ENCODE results near the gene CD58.

CD58 gene

GRCh38 chr1:116510361-116510760 lies 60.5 kb downstream of the CD58 start:
- DNase-seq (ENCODE audit: low read depth in 2 of 2) = no peak

GRCh38 chr1:116508984-116509980 lies 61.5 kb downstream of the CD58 start:
- no peak for DNase-seq (ENCODE audit: low read depth in 2 of 2)

GRCh38 chr1:116508085-116508983 lies 62.5 kb downstream of the CD58 start:
- DNase-seq (ENCODE audit: low read depth in 2 of 2) = no peak

GRCh38 chr1:116507631-116508030 lies 63.2 kb downstream of the CD58 start:
- no peak for DNase-seq (ENCODE audit: low read depth in 2 of 2)

- no peak for DNase-seq (ENCODE audit: low read depth in 2 of 2)
Measured at GRCh38 chr1:116506132-116507004, 64.5 kb downstream of the CD58 start.

GRCh38 chr1:116504308-116505156 lies 66.3 kb downstream of the CD58 start:
- DNase-seq (ENCODE audit: low read depth in 2 of 2) = peak; percentile 64 to 67

GRCh38 chr1:116503546-116504307 lies 67.1 kb downstream of the CD58 start:
- no peak for DNase-seq (ENCODE audit: low read depth in 2 of 2)

GRCh38 chr1:116502671-116503314 lies 68.0 kb downstream of the CD58 start:
- no peak for DNase-seq (ENCODE audit: low read depth in 2 of 2)

GRCh38 chr1:116501870-116502244 lies 69.0 kb downstream of the CD58 start:
- DNase-seq (ENCODE audit: low read depth in 2 of 2) = no peak

GRCh38 chr1:116501125-116501869 lies 69.5 kb downstream of the CD58 start:
- no peak for DNase-seq (ENCODE audit: low read depth in 2 of 2)

- DNase-seq (ENCODE audit: low read depth in 2 of 2) = no peak
Measured at GRCh38 chr1:116498789-116499628, 71.8 kb downstream of the CD58 start.

- no peak for DNase-seq (ENCODE audit: low read depth in 2 of 2)
Measured at GRCh38 chr1:116497656-116498055, 73.2 kb downstream of the CD58 start.

GRCh38 chr1:116496898-116497297 lies 73.9 kb downstream of the CD58 start:
- DNase-seq (ENCODE audit: low read depth in 2 of 2) = no peak

GRCh38 chr1:116496380-116496779 lies 74.4 kb downstream of the CD58 start:
- DNase-seq (ENCODE audit: low read depth in 2 of 2) = no peak

GRCh38 chr1:116495535-116495934 lies 75.3 kb downstream of the CD58 start:
- DNase-seq (ENCODE audit: low read depth in 2 of 2) = no peak

- no peak for DNase-seq (ENCODE audit: low read depth in 2 of 2)
Measured at GRCh38 chr1:116494745-116495144, 76.1 kb downstream of the CD58 start.

GRCh38 chr1:116494353-116494692 lies 76.5 kb downstream of the CD58 start:
- no peak for DNase-seq (ENCODE audit: low read depth in 2 of 2)
